ENCODE results near the gene FSTL4. TPM values are rescaled to one million over a fixed set of nuclear protein-coding genes. Genes with fewer than 3 reads are reported as not detected.
"Not testable (repeated sequence)": the region's sequence is repeated elsewhere in the genome, so short reads cannot be mapped to it uniquely, and the experiment has no call there.

FSTL4 gene
- total RNA-seq, 4 donors from 2014 or later, result 5.1 to 8.3 (median 6.0) TPM

- TF ChIP-seq POLR2A (IDR thresholded peaks at IDR 0.05), result no peak
- TF ChIP-seq, protein P1, sequence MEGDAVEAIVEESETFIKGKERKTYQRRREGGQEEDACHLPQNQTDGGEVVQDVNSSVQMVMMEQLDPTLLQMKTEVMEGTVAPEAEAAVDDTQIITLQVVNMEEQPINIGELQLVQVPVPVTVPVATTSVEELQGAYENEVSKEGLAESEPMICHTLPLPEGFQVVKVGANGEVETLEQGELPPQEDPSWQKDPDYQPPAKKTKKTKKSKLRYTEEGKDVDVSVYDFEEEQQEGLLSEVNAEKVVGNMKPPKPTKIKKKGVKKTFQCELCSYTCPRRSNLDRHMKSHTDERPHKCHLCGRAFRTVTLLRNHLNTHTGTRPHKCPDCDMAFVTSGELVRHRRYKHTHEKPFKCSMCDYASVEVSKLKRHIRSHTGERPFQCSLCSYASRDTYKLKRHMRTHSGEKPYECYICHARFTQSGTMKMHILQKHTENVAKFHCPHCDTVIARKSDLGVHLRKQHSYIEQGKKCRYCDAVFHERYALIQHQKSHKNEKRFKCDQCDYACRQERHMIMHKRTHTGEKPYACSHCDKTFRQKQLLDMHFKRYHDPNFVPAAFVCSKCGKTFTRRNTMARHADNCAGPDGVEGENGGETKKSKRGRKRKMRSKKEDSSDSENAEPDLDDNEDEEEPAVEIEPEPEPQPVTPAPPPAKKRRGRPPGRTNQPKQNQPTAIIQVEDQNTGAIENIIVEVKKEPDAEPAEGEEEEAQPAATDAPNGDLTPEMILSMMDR (IDR thresholded peaks at IDR 0.05), result no peak
- intact Hi-C loops (cut with DNase I; ENCODE audit: low total_unique reads), result no loop called here
- H3K4me3 ChIP-seq (ENCODE audit: low read depth, poor library complexity, severe bottlenecking), result no peak overlapping the region
- WGBS, 2 donors, result 81 to 91% methylated on average over 12 of the region's 12 CpGs
- DNase-seq (ENCODE audit: low spot score in 2 of 2), result peak in 1 of 2 donors; percentile 75
Observed at GRCh38 chr5:133220851-133221674, 391.3 kb downstream of the FSTL4 start.

- intact Hi-C loops (cut with DNase I; ENCODE audit: low total_unique reads), result no loop called here
- TF ChIP-seq POLR2A (IDR thresholded peaks at IDR 0.05), result no peak
- TF ChIP-seq, protein P1 (IDR thresholded peaks at IDR 0.05), result no peak
Observed at GRCh38 chr5:133219296-133219695, 393.0 kb downstream of the FSTL4 start.

GRCh38 chr5:133216138-133216537 lies 396.2 kb downstream of the FSTL4 start:
- WGBS, 2 donors, result 96% methylated on average over 7 of the region's 7 CpGs
- intact Hi-C loops (cut with DNase I; ENCODE audit: low total_unique reads); DNase-seq (ENCODE audit: low spot score in 2 of 2); H3K4me3 ChIP-seq (ENCODE audit: low read depth, poor library complexity, severe bottlenecking): not testable (repeated sequence)

More at GRCh38 chr5:133219296-133219695, 393.0 kb downstream of the FSTL4 start:
- no peak overlapping the region for H3K4me3 ChIP-seq (ENCODE audit: low read depth, poor library complexity, severe bottlenecking)
- 89 to 92% methylated on average over 4 of the region's 4 CpGs for WGBS, 2 donors
- DNase-seq (ENCODE audit: low spot score in 2 of 2), result no peak

DNA sequence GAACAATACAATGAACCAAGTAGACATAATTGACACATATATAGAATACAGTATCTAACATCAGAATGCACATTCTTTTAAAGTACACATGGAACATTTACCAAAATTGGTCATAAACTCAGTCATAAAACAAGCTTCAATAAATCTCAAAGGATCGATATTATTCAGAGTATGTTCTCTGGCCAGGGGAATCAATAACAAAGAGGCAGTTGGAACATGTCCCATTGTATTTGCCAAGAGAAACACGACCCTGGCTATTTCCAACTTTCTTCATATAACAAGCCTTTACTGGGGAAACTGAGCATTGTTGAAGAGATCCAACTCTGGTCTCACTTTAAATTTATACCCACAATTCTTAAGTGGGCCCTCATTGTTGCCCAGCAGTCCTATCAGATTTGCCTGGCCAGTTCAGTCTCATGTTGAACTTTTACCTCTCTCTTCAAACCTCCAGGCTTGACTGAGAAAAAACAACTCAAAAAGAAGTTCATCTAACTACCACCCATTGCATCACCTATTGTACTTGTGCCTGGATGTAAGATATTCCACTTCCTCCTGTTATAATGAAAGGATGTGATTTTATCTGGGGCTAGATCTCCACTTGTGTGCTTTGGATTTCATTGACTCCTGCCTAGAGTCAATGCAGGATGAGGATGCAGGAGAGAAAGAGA lies 398.1 kb downstream of the FSTL4 start:
- TF ChIP-seq, protein P1 (IDR thresholded peaks at IDR 0.05), result no peak
- TF ChIP-seq POLR2A (IDR thresholded peaks at IDR 0.05), result no peak
- DNase-seq (ENCODE audit: low spot score in 2 of 2), result no peak
- H3K4me3 ChIP-seq (ENCODE audit: low read depth, poor library complexity, severe bottlenecking), result no peak overlapping the region
- 49 to 64% methylated on average over 2 of the region's 2 CpGs for WGBS, 2 donors
- intact Hi-C loops (cut with DNase I; ENCODE audit: low total_unique reads), result no loop called here

GRCh38 chr5:133205649-133206048 lies 406.7 kb downstream of the FSTL4 start:
- no peak overlapping the region for H3K4me3 ChIP-seq (ENCODE audit: low read depth, poor library complexity, severe bottlenecking)
- no peak for DNase-seq (ENCODE audit: low spot score in 2 of 2)
- TF ChIP-seq, protein P1 (IDR thresholded peaks at IDR 0.05), result no peak
- no peak for TF ChIP-seq POLR2A (IDR thresholded peaks at IDR 0.05)
- intact Hi-C loops (cut with DNase I; ENCODE audit: low total_unique reads), result no loop called here
- WGBS, 2 donors, result 58 to 67% methylated on average over 4 of the region's 4 CpGs

DNA sequence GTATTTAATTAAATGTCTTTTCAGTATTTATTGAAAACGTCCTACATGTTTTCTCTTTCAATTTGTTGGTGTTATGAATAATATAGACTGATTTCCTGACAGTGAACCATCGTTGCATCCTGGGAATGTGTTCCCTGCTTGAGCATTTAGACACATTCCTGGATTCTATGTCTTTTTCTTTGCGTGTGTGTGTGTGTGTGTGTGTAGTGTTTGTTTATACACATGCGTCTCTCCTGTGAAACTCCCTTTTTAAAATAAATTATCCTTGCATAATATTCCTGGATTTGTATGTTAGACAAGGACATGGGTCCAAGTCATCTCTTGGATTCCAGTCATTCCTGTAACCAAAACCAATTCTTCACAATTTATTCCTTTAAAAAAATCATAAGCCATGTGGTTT lies 407.1 kb downstream of the FSTL4 start:
- H3K4me3 ChIP-seq (ENCODE audit: low read depth, poor library complexity, severe bottlenecking), result no peak overlapping the region
- intact Hi-C loops (cut with DNase I; ENCODE audit: low total_unique reads), result no loop called here
- WGBS, 2 donors, result 50 to 51% methylated on average over 4 of the region's 4 CpGs
- no peak for DNase-seq (ENCODE audit: low spot score in 2 of 2)
- TF ChIP-seq, protein P1 (IDR thresholded peaks at IDR 0.05), result no peak
- TF ChIP-seq POLR2A (IDR thresholded peaks at IDR 0.05), result no peak

All from lower leg skin (tissue), 4 donors.